Colonic mucosa (tissue), 4 donors: Measurements from ENCODE around the gene KLHDC8A. TPM values are rescaled to one million over a fixed set of nuclear protein-coding genes. Genes with fewer than 3 reads are reported as not detected.
"Not testable (repeated sequence)": the region's sequence is repeated elsewhere in the genome, so short reads cannot be mapped to it uniquely, and the experiment has no call there.

Source experiments
- DNase-seq: peaks from one replicate; pipeline ENCODE4 v3.0.0-alpha.2; 2020
- H3K27ac ChIP-seq: fragments of 200-600 bp; one replicate; pipeline ENCODE4 v1.8.0; 2021
- H3K27me3 ChIP-seq: fragments of 200-600 bp; one replicate; pipeline ENCODE4 v1.8.0; 2021
- H3K36me3 ChIP-seq: fragments of 200-600 bp; one replicate; pipeline ENCODE4 v1.8.0; 2021
- H3K4me1 ChIP-seq: fragments of 200-600 bp; one replicate; pipeline ENCODE4 v1.8.0; 2021; ENCODE audit warnings: mild to moderate bottlenecking
- H3K4me3 ChIP-seq: fragments of 200-600 bp; one replicate; pipeline ENCODE4 v1.8.0; 2021
- H3K9ac ChIP-seq, 2 donors: one replicate each; pipeline ENCODE4 v1.7.0; 2013; ENCODE audit warnings: control low read depth in 2 of 2, low read depth in 2 of 2, low read length in 2 of 2
- H3K9me3 ChIP-seq: fragments of 200-600 bp; one replicate; pipeline ENCODE4 v1.8.0; 2021
- CTCF ChIP-seq: fragments of 200-600 bp; IDR thresholded peaks from one replicate; pipeline ENCODE4 v1.8.0; 2022; ENCODE audit warnings: antibody characterized with exemption, mild to moderate bottlenecking
- intact Hi-C: fragments of 100-400 bp; cut with DNase I; formaldehyde crosslinking; loops from one replicate; pipeline ENCODE4 v1.14.1; 2022
- total RNA-seq, 2 donors: library from RNA; stranded (reverse); fragmentation: NEBNext Ultra II Directional in 1 of 2; extraction: Animal tissue kit (Norgen Biotek cat#: 25700) in 1 of 2; gene quantifications; one replicate each; pipeline ENCODE4 v1.2.1, GENCODE V29; 2021
- donor health status: healthy.
- donor health status: DM: no; HTN: no; CAD: no.
- donor health status: DM: no; HTN: no; CAD: no.

KLHDC8A gene
- total RNA-seq, 2 donors from 2014 or later = 0.44 to 0.58 TPM

GRCh38 chr1:205301842-205302588 lies 54.7 kb downstream of the KLHDC8A start:
- Histone ChIP-seq H3K4me3 (no peak overlapping the region), H3K27ac (peak overlapping the region; percentile 12), H3K9me3 (no peaks in the 10 kb centered on the region), H3K27me3 (no peaks in the 10 kb centered on the region), H3K9ac (no peak overlapping the region), H3K36me3 (peaks cover 28% of the 10 kb centered on the region), H3K4me1 (peaks cover 6% of the 10 kb centered on the region)
- no peak for DNase-seq
- TF ChIP-seq CTCF = no peak
- intact Hi-C loops = no loop called here

- Histone ChIP-seq H3K27me3 (no peaks in the 10 kb centered on the region), H3K9ac (no peak overlapping the region), H3K4me3 (no peak overlapping the region), H3K9me3 (no peaks in the 10 kb centered on the region), H3K27ac (peak overlapping the region; percentile 12), H3K36me3 (peaks cover 28% of the 10 kb centered on the region), H3K4me1 (no peaks in the 10 kb centered on the region)
- intact Hi-C loops = no loop called here
- DNase-seq = no peak
- no peak for TF ChIP-seq CTCF
Observed at GRCh38 chr1:205301205-205301821, 55.4 kb downstream of the KLHDC8A start.

DNA sequence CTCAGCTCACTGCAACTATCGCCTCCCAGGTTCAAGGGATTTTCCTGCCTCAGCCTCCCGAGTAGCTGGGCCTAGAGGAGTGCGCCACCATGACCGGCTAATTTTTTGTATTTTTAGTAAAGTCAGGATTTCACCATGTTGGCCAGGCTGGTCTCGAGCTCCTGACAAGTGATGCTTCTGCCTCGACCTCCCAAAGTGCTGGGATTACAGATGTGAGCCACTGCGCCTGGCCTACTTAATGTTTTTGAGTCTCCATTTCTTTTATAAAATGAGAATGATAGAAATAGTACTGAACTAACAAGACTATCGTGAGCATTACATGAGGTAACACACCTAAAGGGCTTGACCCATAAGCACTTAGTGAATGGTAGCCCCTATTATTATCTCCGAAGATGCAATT lies 56.6 kb downstream of the KLHDC8A start:
- no peaks in the 10 kb centered on the region for H3K9me3 ChIP-seq
- no peaks in the 10 kb centered on the region for H3K4me1 ChIP-seq
- DNase-seq = no peak
- no peak overlapping the region for H3K9ac ChIP-seq
- H3K4me3 ChIP-seq = no peak overlapping the region
- H3K27me3 ChIP-seq = no peaks in the 10 kb centered on the region
- no peak for TF ChIP-seq CTCF
- intact Hi-C loops = no loop called here
- H3K36me3 ChIP-seq = peaks cover 24% of the 10 kb centered on the region
- no peak overlapping the region for H3K27ac ChIP-seq

DNA sequence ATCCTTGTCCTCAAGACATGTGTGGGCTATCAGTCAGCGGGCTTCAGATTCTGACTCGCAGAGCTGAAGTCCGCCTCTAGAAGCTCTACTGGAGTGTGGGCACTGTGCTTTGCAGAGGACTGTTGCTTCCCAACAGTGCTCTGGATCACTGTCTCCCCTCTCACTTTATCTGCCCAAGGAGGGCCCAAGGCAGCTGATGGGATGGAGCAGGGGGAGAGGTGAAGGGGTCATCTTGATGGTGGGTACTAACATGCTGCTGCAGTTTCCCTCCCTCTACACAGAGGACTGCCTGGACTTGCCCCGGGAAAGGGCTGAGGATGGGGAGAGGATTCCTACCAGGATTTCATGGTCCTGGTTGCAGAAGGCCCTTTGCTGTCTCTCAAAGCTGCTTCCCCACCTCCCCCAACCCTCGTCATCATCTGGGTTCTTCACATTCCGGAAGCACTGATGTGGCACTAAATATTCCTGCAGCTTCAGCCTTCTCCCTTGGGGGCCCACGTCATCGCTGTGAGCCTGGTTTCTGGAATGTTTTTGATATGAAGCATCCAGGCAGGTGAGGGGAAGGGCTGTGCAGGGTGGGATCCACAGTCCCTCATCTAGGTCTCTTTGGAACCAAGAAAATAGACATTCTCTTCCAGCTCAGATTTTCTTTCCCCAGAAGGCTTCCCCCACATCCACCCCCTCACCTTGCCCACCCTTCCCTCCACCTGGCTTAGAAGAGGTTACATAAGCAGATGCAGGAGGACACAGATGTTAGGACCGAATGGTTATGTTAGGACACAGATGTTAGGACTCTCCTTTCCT lies 58.3 kb downstream of the KLHDC8A start:
- H3K27me3 ChIP-seq = no peaks in the 10 kb centered on the region
- DNase-seq = no peak

GRCh38 chr1:205297546-205298177 lies 59.1 kb downstream of the KLHDC8A start:
- DNase-seq, H3K9ac ChIP-seq, H3K27me3 ChIP-seq, H3K27ac ChIP-seq, H3K36me3 ChIP-seq, H3K4me1 ChIP-seq, H3K4me3 ChIP-seq, H3K9me3 ChIP-seq, intact Hi-C loops: not testable (repeated sequence)

More for the DNA sequence above, 58.3 kb downstream of the KLHDC8A start:
- Histone ChIP-seq H3K4me3 (no peak overlapping the region), H3K9me3 (no peaks in the 10 kb centered on the region), H3K9ac (no peak overlapping the region), H3K36me3 (peaks cover 8% of the 10 kb centered on the region), H3K4me1 (no peaks in the 10 kb centered on the region), H3K27ac (no peak overlapping the region)
- TF ChIP-seq CTCF = no peak
- intact Hi-C loops = no loop called here
